Gastrocnemius medialis (tissue), 4 donors: ENCODE data around the gene LRP1. TPM values are rescaled to one million over a fixed set of nuclear protein-coding genes. Genes with fewer than 3 reads are reported as not detected.
A peak's percentile ranks its signal among the peaks of the same experiment; 100 is the strongest.

Experiments
- ATAC-seq, 2 donors: fragments of 150-250 bp; one replicate each; pipeline ENCODE4 v1.9.1; 2016
- DNase-seq, 2 donors: peaks; one replicate each; pipeline ENCODE4 v3.0.0-alpha.2; 2019
- H3K27ac ChIP-seq, 4 donors: fragments of 200-600 bp; sonication (generic); 1 replicate in 1 of 4; 2 replicates in 3 of 4; pipeline ENCODE4 v1.5.1; 2016 to 2018; ENCODE audit warnings: mild to moderate bottlenecking in 2 of 4, moderate library complexity in 1 of 4
- H3K27me3 ChIP-seq, 3 donors: fragments of 200-600 bp; sonication (generic) in 2 of 3; 1 replicate in 1 of 3; 2 replicates in 2 of 3; pipeline versions ENCODE4 v1.5.1 to v1.6.0; 2016 to 2019; ENCODE audit warnings: mild to moderate bottlenecking in 1 of 3, moderate library complexity in 1 of 3
- H3K36me3 ChIP-seq, 2 donors: fragments of 200-600 bp; sonication (generic) in 1 of 2; one replicate each; pipeline ENCODE4 v1.5.1; 2017 to 2018
- H3K4me1 ChIP-seq, 2 donors: fragments of 200-600 bp; sonication (generic) in 1 of 2; one replicate each; pipeline ENCODE4 v1.5.1; 2016 to 2017; ENCODE audit warnings: mild to moderate bottlenecking in 2 of 2
- H3K4me3 ChIP-seq, 4 donors: fragments of 200-600 bp; sonication (generic) in 3 of 4; 1 replicate in 1 of 4; 2 replicates in 3 of 4; pipeline ENCODE4 v1.5.1; 2016 to 2019; ENCODE audit warnings: mild to moderate bottlenecking in 2 of 4
- H3K9me3 ChIP-seq, 3 donors: fragments of 200-600 bp; sonication (generic) in 2 of 3; 1 replicate in 1 of 3; 2 replicates in 2 of 3; pipeline ENCODE4 v1.5.1; 2016 to 2019
- CTCF ChIP-seq, 5 experiments: fragments of 450-650 bp in 3 of 5; fragments of 200-600 bp in 2 of 5; sonication (generic) in 2 of 5; IDR thresholded peaks in 4 of 5; conservative IDR thresholded peaks in 1 of 5; 1 replicate in 4 of 5; 2 replicates in 1 of 5; pipeline ENCODE4 v1.5.1; 2016 to 2019; ENCODE audit warnings: antibody characterized with exemption in 5 of 5, mild to moderate bottlenecking in 3 of 5, moderate library complexity in 3 of 5
- POLR2A ChIP-seq, 2 donors: fragments of 450-650 bp; IDR thresholded peaks; one replicate each; pipeline ENCODE4 v1.6.1; 2017; ENCODE audit warnings: antibody characterized with exemption in 2 of 2, mild to moderate bottlenecking in 2 of 2, moderate library complexity in 2 of 2
- in situ Hi-C, 4 donors: fragments of 200-750 bp; cut with MboI; loops; one replicate each; pipeline versions ENCODE4 v1.15.0 to v1.8.0; 2017; ENCODE audit warnings: low sequenced_read_pairs in 4 of 4
- intact Hi-C: fragments of 100-400 bp; cut with DNase I; formaldehyde crosslinking; loops from one replicate; pipeline ENCODE4 v1.15.1; 2023; ENCODE audit warnings: low total_unique reads
- total RNA-seq, 4 donors: library from RNA; depleted of rRNA; stranded (reverse); fragments of >200 nt; gene quantifications; one replicate each; pipeline versions ENCODE4 v1.1.0 to v1.2.3, GENCODE V29; 2016

Gene LRP1
- total RNA-seq, 4 donors from 2014 or later, result 26.1 to 53.5 (median 49.8) TPM

- ATAC-seq, result no peak
- no peaks in the 10 kb centered on the region for H3K36me3 ChIP-seq
- in situ Hi-C loops, result no loop called here
- peaks cover 15 to 19% of the 10 kb centered on the region in 2 donors for H3K4me1 ChIP-seq
- intact Hi-C loops, result no loop called here
- H3K9me3 ChIP-seq, result no peaks in the 10 kb centered on the region
- H3K27ac ChIP-seq, result peak overlapping the region; percentile 63 to 82 (median 73)
- H3K4me3 ChIP-seq, result no peak overlapping the region
- DNase-seq, result peak in 1 of 2 donors; percentile 51
- TF ChIP-seq CTCF (IDR thresholded peaks at IDR 0.05 in 4 of 5, conservative IDR thresholded peaks at IDR 0.05 in 1 of 5), result no peak
- TF ChIP-seq POLR2A (IDR thresholded peaks at IDR 0.05), result no peak
- H3K27me3 ChIP-seq, result no peaks in the 10 kb centered on the region
Observed at GRCh38 chr12:57151741-57152630, 23.7 kb downstream of the LRP1 start.

GRCh38 chr12:57152639-57153038 lies 24.4 kb downstream of the LRP1 start:
- DNase-seq (peak; percentile 49 to 67), ATAC-seq (peak; percentile 37 to 44)
- in situ Hi-C loops (no loop called here), intact Hi-C loops (no loop called here)
- H3K36me3 ChIP-seq, result no peaks in the 10 kb centered on the region
- H3K4me1 ChIP-seq, result peaks cover 15% of the 10 kb centered on the region in 2 donors
- no peak overlapping the region for H3K4me3 ChIP-seq
- TF ChIP-seq CTCF (IDR thresholded peaks at IDR 0.05 in 4 of 5, conservative IDR thresholded peaks at IDR 0.05 in 1 of 5) (no peak), POLR2A (IDR thresholded peaks at IDR 0.05) (no peak)
- peak overlapping the region; percentile 63 to 82 (median 73) for H3K27ac ChIP-seq
- H3K9me3 ChIP-seq, result no peaks in the 10 kb centered on the region
- no peaks in the 10 kb centered on the region for H3K27me3 ChIP-seq

GRCh38 chr12:57153415-57153997 lies 25.2 kb downstream of the LRP1 start:
- Histone ChIP-seq H3K9me3 (no peaks in the 10 kb centered on the region), H3K4me1 (peaks cover 10 to 11% of the 10 kb centered on the region in 2 donors), H3K4me3 (no peak overlapping the region), H3K27ac (peak overlapping the region; percentile 63 to 82 (median 73)), H3K36me3 (no peaks in the 10 kb centered on the region), H3K27me3 (no peaks in the 10 kb centered on the region)
- TF ChIP-seq POLR2A (IDR thresholded peaks at IDR 0.05) (no peak), CTCF (IDR thresholded peaks at IDR 0.05 in 4 of 5, conservative IDR thresholded peaks at IDR 0.05 in 1 of 5) (no peak)
- in situ Hi-C loops (no loop called here), intact Hi-C loops (no loop called here)
- ATAC-seq (no peak), DNase-seq (no peak)

GRCh38 chr12:57154076-57154475 lies 25.8 kb downstream of the LRP1 start:
- in situ Hi-C loops (no loop called here), intact Hi-C loops (no loop called here)
- ATAC-seq (no peak), DNase-seq (no peak)
- no peak overlapping the region for H3K4me3 ChIP-seq
- no peaks in the 10 kb centered on the region for H3K9me3 ChIP-seq
- H3K27me3 ChIP-seq, result no peaks in the 10 kb centered on the region
- TF ChIP-seq POLR2A (IDR thresholded peaks at IDR 0.05) (no peak), CTCF (IDR thresholded peaks at IDR 0.05 in 4 of 5, conservative IDR thresholded peaks at IDR 0.05 in 1 of 5) (no peak)
- H3K4me1 ChIP-seq, result peaks cover 10% of the 10 kb centered on the region in 2 donors
- peak overlapping the region in 2 of 4 donors; percentile 63 to 82 for H3K27ac ChIP-seq
- no peaks in the 10 kb centered on the region for H3K36me3 ChIP-seq
